ENCODE data around the gene CENPVL3.
"Not testable (repeated sequence)": the region's sequence is repeated elsewhere in the genome, so short reads cannot be mapped to it uniquely, and the experiment has no call there.

GRCh38 chrX:51618241-51619155 is at the start of gene CENPVL3:
- not testable (repeated sequence) for TF ChIP-seq CTCF (conservative IDR thresholded peaks at IDR 0.05; ENCODE audit: low read depth, low read length); POLR2A (IDR thresholded peaks at IDR 0.05; ENCODE audit: low read depth, low read length)

All from IMR-90 (cell line).